Dermis microvascular lymphatic vessel endothelial cell (primary cell): ENCODE measurements around the gene TUB. TPM values are rescaled to one million over a fixed set of nuclear protein-coding genes. Genes with fewer than 3 reads are reported as not detected.

Source experiments
- DNase-seq, 2 donors: peaks; one replicate each; pipeline versions ENCODE4 v3.0.0 to v3.0.0-alpha.2; 2010; ENCODE audit warnings: low read depth in 2 of 2
- total RNA-seq: library from RNA; depleted of rRNA; stranded (reverse); fragments of >200 nt; gene quantifications from 2 replicates; pipeline ENCODE4 v1.2.1, GENCODE V29; 2014

Gene TUB, protein sequence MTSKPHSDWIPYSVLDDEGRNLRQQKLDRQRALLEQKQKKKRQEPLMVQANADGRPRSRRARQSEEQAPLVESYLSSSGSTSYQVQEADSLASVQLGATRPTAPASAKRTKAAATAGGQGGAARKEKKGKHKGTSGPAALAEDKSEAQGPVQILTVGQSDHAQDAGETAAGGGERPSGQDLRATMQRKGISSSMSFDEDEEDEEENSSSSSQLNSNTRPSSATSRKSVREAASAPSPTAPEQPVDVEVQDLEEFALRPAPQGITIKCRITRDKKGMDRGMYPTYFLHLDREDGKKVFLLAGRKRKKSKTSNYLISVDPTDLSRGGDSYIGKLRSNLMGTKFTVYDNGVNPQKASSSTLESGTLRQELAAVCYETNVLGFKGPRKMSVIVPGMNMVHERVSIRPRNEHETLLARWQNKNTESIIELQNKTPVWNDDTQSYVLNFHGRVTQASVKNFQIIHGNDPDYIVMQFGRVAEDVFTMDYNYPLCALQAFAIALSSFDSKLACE
- 0.51 and 1.4 TPM in 2 replicates for total RNA-seq

DNA sequence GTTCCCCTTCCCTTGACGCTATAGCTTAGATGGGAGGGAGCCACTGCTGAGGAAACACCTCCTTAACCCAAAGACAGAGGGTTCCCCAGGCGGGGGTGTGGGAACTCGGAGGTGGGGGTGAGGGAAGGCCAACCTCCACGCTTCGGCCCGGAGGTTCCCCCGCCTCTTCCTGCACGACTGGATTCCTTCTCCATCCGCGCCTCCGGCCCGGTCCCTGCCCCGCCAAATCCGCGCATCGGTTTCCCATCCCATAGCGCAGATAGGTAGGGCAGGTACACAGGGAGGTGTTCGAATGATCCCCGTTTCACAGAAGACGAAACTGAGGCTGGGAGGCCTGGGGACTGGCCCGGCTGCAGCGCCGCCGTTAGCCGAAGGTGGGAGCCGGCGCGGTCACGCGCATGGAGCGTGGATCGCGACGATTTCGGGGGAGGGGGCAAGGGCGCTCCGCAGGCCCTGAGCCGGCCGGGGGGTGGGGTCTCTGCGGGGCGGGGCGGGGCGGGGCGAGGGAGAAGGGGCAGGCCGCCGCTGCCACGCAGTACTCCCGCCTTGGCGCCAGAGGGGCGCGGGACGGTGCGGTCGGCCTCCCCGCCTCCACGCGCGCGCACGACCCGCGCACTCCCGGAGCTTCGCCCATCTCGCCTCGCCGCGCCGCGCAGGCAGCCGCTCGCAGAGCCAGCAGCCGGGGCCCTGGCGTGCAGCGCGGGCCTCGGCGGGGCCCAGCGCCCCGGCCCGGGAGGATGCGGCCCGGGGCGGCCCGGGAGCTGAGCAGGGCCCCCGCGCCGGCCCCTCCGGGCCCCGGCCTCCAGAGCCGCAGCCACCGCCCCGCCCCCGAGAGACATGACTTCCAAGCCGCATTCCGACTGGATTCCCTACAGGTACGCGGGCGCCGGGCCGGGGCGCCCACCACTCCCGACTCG, at the start of gene TUB:
Gene TUB (plus strand): TSS at position 538 of the 917 bp plus-strand sequence. CDS start 300 bp downstream, at position 838.
- DNase-seq = peak in 1 of 2 donors; percentile 7

DNA sequence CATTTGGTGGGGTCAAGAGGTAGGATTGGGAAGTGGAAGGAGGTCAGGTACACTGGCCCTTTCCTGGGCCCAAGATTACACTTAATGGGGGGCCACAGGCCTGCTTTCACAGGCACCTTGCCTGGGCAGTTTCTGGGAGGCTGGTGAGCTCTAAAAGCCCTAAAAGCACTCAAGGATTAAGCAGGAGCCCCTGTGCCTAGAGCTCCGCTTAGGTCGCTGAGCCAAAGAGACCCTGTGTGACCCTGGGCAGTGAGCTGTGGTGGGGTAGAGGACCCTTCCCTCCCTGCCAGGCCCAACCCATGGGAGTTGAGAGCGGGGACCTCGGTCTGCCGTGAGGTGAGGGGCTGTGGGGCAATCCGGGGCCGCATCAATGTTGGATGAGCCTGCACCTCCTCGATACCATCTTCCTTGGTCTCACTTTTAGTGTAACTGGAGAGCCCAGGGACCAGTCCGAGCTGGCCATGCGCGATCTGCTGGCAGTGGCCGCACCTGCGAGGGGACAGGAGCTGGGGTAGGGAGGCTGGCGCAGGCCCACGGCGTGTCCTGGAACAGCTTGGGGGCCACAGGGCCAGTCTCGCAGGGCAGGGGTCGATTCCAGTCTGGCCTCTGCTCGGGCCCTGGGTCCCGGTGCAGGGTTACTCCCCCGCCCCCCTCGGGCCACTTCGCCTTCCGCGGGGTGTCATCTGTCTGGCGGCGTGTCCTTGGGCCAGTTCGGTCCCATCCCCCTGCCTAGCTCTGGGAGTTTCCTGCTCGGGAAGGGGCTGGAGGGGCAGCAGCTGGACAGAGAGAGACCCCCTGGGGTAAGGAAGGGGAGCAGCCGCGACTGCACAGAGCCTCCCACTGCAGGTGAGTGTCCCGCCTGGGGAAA, 49.5 kb upstream of the TUB start:
- DNase-seq = no peak

DNA sequence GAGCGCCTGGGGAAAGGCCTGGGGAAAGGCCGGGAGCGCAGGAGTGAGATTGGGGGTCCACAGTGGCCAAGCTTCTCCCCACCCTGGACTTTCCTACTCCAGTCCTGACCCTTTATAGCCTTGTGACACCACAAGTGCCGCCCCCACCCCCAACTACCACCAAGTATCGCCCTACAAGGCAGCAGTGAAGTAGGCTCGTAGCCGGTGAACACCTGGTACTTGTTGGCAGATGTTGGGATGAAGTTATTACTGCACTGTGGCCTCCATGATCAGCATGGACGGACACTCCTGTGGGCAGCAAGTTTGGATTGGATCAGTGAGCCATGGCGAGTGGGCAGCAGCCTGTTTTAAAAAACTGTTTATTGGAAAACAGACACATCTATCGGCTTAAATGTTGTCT, 48.9 kb upstream of the TUB start:
- DNase-seq = no peak

DNA sequence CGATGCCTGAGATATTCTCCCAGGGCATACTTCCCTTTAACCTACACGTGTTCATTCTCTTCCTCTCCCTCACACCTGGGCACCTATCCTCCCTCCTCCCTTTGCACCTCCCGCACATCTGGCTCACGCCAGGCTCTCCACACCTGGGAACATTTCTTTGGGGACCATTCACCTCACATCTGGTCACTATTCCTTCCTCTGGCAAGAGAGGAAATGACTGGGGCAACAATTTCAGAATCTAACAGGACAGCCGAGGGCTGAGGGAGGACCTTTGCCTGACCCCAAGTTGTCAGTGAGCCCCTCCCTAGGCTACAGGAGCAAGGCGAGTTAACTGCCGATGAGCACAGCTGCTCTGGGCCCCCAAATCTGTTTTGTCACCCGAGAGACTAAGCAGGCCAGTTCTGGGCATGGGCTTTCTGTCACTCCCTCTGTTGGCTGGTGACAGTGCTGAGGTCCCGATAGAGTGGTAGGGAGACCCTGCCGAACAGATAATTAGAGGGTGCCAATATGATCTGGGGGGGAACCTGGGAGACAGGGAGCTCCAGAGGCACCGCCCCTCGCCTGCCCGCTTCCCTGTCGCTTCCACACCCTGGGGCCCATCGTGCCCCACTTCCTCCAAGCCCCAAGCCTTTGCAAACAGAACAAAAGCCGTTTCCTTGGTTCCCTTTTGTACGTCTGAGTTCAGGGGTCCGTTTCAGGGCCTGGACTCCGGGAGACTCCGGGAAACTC, 48.3 kb upstream of the TUB start:
- DNase-seq = no peak

DNA sequence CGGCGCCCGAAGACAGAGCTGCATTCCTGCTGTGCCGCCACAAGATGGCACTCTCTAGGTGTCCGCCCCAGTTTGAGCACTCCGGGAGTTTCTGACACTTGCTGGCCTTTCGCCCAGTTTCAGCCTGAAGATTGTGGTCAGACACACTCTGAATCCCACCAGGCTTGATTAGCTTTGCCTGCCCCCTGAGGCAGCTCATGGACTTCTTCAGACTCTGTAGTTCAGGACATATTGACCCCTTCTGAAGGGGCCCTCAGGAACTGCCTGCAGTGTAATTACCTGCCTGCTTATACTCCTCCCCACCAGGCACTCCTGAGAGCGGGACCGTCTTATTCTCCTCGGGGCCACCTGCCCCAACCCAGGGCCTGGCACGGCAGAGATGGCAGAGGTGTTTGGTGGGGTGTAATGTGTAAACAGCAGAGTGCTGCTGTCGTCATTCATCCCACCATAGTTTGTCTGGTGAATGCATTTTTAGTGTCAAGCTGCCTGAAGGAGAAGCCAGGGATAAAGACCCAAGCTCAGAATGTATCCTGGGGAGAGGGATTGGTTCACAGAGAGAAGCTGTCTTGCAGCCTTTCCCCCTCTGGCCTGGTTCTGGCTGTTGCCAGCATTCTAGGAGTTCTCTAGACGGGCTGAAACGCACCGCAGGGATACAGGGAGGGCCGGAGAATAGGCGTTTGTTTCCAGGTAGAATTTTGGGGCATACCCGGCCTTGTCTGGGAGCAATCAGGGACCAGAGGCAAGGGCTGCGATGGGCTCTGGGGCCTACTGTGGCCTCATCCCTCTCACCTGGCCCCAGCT, 47.5 kb upstream of the TUB start:
- peak; percentile 18 to 67 for DNase-seq

DNA sequence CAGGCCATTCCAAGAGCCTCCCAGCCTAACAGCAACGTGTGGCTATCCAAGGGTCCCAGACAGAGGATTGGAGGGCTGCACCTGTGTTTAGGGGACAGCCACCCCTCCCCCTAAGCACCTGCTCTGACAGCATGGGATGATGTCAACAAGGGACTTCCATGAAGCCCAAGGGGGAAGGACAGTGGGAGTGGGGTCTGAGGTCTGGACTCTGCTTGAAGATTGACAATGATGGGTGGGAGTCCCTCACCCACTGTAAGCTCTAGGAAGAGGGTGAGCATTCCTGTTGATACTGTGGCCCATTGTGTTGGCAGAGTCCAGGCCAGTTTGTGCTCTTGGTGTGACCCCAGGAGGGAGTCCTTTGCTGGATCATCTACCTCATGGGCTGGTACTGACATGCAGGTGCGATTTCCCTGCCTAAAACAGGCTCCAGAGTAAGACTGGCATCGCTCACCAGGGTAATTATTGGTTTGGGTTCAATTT, 46.9 kb upstream of the TUB start:
- no peak for DNase-seq

DNA sequence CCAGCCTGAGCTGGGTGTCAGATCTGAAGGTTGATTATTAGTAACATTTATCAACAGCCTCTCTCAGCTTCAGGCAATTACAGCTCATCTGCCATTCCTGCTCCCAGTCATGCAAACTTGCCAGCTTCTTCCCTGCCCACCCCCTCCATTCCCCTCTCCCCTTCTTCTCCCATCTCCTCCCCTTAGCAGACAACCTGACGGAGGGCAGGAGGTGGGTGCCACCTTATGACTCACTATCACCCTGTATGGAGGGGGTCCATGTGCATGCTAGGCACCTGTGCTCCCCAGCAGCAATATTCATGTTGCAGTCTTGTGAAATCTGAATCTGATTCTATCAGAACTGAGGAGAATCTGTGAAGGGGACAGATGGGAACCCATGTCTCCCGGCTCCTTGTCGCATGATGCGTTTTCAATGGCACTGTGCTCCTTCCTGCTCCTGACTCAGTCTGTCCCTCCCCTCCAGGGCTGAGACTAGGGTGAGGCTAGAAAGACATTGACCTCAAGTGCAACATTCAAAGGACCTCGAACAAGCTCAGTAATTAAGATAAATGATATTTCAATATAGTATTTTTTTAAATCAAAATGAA, 46.3 kb upstream of the TUB start:
- no peak for DNase-seq

DNA sequence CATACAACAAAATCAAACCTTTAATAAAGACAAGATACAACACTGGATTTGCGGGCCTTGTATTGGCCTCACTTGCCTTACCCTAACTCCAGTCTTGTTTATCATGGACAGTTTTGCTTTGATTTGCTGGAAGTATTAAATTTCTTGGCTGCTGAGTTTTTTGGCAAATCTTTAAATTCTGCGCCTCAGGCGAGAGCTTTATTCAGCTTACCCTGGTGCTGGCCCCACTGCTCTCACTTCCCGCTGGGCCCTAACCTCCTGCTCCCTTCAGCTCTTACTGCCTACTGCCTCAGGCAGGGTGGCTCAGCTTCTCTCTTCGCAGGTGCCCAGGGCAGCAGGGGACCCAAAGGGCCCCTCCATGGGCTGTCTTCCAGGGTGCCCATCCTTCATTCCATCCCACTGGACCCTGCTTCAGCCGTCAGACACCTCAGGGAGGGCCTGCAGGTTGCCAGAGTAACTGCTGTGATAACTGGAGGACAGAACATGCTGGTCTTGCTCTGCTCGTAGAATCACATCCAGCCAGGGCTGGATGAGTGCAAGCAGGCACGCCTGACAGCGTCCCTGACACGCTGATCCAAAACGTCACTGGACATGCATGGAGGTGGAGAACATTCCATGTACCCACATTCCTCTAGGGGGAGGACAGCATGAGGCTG, 45.7 kb upstream of the TUB start:
- DNase-seq = no peak

DNA sequence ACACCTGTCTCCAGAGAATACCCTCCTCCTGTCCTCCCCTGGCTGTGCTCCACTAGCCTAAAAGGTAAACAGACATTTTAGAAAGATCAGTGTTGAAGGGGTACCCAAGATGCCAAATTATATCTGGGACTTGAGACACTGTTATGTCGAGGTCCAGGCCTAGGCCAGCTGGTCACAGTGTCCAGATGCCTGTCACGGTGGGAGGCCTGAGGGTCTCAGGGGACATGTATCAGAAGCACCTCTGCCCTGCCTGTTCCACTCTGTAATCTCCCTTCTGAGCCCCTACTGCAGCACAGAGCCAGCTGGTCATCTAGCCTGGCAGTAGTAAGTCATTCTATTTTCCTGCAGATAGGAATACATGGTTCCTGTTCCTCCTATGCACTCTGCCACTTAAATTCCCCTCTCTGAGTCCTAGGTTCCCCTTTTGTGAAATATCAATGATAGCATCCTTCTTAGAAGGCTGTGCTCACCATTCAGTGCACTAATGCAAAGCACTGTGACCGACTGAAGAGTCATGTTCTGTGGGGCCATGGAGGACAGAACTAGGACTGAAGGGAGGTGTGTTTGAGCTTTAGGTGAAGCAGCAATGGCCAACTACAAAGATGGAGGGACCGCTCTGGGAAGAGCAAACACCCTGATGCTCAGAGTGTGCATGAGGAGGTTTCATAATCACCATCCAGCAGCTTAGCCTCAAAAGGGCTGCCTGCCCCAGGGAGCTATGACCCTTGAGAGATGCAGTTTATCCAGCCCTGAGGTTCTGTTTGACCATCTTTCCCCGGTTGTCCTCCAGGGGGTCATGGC, 44.8 kb upstream of the TUB start:
- DNase-seq = no peak

DNA sequence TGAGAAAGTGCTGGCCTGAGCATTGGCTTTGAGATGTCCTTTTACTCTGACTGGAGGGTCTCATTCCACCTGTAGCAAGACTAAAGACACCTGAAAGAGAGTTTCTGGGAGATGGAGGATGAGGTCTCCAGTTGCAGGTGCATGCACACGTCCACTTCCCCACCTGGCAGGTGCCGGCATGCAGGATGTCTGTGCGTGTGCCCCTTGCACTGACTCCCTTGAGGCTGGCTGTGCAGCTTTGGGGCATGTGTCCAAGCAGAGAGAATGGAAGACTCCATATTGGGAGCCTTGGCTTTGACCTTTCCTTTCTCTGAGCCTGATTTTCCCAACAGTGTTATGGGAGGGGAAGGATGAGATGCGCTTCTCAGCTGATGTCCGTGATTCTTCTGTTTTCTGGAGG, 44.0 kb upstream of the TUB start:
- no peak for DNase-seq

DNA sequence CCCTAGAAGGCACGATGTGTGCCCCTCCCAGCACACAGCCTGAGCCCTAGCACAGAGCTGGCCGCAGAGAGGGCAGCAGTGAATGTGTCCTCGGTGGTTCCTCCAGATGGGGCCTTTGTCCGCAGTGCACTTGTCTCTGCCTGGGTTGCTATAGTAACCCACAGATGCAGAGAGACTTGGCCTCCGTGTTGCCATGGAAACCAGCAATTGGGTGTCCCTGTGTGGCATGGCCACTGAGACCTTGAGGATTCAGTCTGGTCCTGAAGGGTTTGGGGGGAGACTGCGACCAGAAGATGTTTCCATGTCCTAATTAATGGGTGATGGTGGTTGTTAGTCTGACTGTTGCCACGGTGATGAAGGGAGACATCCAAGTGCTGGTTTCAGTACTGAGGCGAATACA, 42.6 kb upstream of the TUB start:
- DNase-seq = no peak

DNA sequence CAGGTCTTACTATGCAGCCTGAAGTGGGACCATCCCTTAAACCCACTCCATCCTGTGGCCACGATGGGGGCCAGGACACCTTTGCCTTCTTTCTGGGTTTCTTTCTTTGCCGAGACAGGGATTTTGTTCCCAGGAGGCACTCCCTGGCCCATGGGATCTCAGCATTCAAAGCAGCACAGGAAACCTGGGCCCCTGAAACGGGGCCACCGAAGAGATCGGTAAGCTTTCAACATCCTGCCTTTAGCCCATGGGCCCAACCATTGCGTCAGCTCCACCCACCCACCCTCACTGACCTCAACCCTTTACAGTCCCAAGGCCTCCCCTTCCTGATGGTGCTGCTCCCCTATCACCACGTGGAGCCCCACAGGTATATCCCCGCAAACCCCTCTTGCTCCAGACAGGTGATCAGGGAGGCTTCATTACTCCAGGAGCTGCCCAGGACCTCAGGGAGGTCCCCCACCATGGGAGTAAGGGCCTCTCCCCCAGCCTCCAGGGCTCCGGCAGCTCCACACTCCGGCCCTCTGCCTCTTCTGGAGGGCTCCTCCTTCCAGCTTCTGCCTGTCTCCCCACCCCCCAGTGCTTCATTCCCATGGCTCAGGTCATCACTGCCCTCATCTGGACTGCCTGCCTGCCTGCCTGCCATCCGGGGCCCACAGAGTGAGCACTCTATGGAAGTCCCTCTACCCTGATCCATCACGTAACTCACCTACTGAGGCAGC, 42.0 kb upstream of the TUB start:
- no peak for DNase-seq

DNA sequence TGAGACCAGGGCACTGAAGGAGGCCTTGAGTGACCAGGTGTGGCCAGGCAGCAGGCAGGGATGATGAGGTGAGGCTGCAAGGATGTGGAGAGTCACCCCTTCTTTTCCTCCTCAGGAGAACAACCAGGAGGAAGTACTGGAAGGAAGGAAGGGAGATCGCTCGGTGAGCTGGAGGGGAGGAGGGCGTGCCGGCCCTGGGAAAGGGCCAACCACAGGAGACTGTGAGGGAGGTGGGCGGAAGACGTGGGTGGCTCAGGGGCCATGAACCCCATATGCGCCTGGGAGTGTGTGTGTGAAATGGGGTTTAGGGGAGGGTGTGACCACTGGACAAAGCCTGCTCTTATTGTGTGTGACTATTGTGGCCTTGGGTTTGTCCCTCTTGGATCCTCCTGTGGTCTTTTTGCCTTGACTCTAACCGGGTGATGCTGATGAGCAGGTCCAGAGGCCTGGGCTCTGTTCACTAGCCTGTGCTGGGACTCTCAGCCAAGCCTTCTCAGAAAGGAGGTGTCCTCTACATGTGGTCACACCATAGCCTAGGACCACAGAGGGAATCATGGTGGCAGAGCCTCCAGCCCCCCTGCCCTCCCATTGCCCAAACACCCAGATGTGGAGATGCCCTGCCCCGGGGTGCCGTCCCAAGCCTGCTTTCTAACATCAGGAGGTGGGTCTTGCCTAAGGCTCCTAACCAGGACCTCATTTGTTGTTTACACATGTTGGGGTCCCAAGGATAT, 41.3 kb upstream of the TUB start:
- no peak for DNase-seq

DNA sequence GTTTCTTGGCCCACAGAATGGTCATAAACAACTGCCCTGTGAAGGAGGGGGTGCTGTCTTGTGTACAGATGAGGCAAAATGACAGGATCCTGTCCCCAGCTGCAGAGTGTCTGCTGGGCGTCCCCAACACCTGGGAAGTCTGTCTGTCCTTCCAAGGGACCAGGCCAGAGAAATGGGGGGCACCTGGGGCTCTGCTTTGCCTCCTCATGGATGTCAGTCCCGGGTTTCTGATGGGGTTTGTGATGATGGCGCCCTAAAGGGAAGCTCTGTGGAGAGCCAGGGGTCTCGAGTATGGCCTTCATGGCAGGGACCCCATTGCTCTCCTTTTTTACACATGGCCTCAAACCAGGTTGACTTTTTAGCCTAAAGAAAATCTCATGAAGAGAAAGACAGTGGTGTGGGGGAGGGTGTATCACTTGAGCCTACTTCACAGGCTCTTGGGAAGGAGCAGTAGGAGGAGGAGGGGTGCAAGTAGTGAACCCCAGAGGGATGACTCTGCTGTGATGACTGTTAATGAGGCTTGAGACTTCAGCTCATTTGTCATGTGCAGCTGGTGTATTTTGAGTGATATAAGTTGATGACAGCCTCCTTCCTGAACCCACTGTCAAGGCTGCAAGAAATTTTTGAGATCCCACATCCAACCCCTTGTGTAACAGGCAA, 40.6 kb upstream of the TUB start:
- DNase-seq = no peak

DNA sequence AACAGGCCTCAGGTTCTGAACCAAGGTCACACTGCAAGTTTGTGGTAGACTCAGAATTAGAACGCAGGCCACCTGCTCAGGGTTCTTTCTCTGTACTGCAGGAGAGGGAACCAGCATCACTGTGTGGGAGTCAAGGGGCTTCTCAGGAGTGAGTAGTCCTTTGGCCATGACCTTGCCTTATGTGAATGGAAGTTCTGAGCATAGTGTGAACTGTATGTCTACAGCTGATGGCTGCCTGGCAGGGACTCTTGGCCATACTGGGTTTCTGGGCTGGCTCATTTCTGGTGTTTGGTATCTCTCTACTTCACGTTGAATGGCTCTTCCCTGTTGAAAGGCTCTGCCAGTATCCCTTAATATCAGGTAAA, 40.1 kb upstream of the TUB start:
- no peak for DNase-seq

DNA sequence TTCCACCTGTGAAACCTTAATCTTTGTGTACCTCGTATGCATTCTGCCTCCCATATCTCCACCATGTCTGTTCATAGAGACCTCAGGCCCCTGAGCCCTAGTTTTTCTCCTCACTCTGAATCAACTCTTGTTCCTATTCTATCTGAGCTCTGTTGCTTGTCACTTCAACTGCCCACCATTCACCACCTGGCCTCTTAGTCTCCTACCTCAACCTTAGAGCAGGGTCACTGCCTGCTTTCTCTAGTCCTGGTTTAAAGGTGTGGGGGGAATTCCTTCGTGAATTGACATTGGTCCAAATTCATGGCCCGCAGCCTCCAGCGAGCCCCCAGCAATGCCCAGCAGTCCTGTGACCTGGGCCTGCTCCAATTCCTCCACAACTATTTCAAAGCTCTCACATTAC, 39.4 kb upstream of the TUB start:
- DNase-seq = no peak
